ENCODE data around the gene AHNAK2. TPM values are rescaled to one million over a fixed set of nuclear protein-coding genes. Genes with fewer than 3 reads are reported as not detected.

The AHNAK2 gene
- total and polyA plus RNA-seq, 2 of the 13 experiments (the other 11 are each of a cell fraction or from before 2014, with no cell fraction given) = 0.11 to 0.18 TPM

DNA sequence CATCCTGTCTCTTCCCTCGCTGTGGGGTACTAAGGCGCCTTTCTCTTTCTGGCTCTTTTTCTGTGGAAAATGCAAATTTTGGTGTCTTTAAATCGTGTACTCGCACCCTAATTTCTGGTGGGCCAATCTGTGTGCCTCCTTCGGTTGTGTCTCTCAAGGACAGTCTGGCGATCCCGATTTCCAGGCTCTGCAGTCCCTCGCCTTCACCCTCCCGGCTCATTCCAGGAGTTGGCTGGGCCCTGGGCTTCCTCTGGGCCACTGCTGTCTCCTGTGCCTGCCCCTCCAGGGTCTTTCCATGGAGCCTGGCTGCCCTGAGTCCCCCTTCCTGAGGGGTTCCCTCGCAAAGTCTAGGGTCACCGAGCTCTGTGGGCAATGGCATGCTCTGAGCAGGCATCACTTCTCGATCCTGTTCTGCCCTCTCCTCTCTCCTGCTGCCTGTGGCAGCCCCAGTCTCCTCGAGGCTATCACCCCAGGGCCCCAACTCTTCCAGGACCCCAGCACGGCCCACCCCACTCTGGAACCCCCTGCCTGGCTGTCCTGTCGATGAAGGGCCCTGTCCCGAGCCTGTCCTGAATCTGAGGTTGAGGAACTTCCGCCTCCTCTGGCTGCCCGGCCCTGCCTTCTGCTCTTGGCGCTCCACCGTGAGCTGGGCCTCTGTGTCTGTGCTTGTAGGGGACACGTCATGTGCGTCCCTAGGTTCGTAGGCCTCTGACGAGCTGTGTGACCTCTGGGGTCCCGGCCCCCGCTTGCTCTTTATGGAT, 24.1 kb downstream of the AHNAK2 start:
- POLR2A ChIA-PET = no interaction called here
- TF ChIP-seq SMC3 (IDR thresholded peaks at IDR 0.05; ENCODE audit: low read length) (no peak), ZC3H13 (CRISPR knock-in tag; IDR thresholded peaks at IDR 0.05) (no peak), ZNF282 (IDR thresholded peaks at IDR 0.05; ENCODE audit: partially characterized antibody) (no peak), TFDP1 (CRISPR knock-in tag; IDR thresholded peaks at IDR 0.05; ENCODE audit: borderline replicate concordance) (no peak), YY1 (IDR thresholded peaks at IDR 0.05; ENCODE audit: insufficient read depth, insufficient replicate concordance, low read depth, low read length) (no peak), CREBL2 (CRISPR knock-in tag; IDR thresholded peaks at IDR 0.05; ENCODE audit: borderline replicate concordance) (no peak), ZBTB38 (CRISPR knock-in tag; IDR thresholded peaks at IDR 0.05) (no peak), MXD4 (CRISPR knock-in tag; IDR thresholded peaks at IDR 0.05) (no peak), SP140L (CRISPR knock-in tag; IDR thresholded peaks at IDR 0.05; ENCODE audit: borderline replicate concordance) (no peak), DPF2 (CRISPR knock-in tag; IDR thresholded peaks at IDR 0.05; ENCODE audit: borderline replicate concordance, low read depth) (no peak), KLF11 (CRISPR knock-in tag; IDR thresholded peaks at IDR 0.05) (no peak), NFYB (CRISPR knock-in tag; IDR thresholded peaks at IDR 0.05) (no peak), MXD1 (CRISPR knock-in tag; IDR thresholded peaks at IDR 0.05) (no peak), SRSF9 (IDR thresholded peaks at IDR 0.05; ENCODE audit: borderline replicate concordance, insufficient read depth, low read depth, low read length, poor library complexity, severe bottlenecking) (no peak), GMEB2 (CRISPR knock-in tag; IDR thresholded peaks at IDR 0.05; ENCODE audit: low read depth) (no peak), KAT2B (IDR thresholded peaks at IDR 0.05; ENCODE audit: borderline replicate concordance, low read depth, low read length) (no peak), ZFY (CRISPR knock-in tag; IDR thresholded peaks at IDR 0.05) (no peak)
- TF ChIP-seq, protein P1, sequence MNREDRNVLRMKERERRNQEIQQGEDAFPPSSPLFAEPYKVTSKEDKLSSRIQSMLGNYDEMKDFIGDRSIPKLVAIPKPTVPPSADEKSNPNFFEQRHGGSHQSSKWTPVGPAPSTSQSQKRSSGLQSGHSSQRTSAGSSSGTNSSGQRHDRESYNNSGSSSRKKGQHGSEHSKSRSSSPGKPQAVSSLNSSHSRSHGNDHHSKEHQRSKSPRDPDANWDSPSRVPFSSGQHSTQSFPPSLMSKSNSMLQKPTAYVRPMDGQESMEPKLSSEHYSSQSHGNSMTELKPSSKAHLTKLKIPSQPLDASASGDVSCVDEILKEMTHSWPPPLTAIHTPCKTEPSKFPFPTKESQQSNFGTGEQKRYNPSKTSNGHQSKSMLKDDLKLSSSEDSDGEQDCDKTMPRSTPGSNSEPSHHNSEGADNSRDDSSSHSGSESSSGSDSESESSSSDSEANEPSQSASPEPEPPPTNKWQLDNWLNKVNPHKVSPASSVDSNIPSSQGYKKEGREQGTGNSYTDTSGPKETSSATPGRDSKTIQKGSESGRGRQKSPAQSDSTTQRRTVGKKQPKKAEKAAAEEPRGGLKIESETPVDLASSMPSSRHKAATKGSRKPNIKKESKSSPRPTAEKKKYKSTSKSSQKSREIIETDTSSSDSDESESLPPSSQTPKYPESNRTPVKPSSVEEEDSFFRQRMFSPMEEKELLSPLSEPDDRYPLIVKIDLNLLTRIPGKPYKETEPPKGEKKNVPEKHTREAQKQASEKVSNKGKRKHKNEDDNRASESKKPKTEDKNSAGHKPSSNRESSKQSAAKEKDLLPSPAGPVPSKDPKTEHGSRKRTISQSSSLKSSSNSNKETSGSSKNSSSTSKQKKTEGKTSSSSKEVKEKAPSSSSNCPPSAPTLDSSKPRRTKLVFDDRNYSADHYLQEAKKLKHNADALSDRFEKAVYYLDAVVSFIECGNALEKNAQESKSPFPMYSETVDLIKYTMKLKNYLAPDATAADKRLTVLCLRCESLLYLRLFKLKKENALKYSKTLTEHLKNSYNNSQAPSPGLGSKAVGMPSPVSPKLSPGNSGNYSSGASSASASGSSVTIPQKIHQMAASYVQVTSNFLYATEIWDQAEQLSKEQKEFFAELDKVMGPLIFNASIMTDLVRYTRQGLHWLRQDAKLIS (CRISPR knock-in tag; IDR thresholded peaks at IDR 0.05) = no peak

More for the DNA sequence above, 24.1 kb downstream of the AHNAK2 start:
- intact Hi-C loops (cut with micrococcal nuclease; ENCODE audit: unreplicated experiment) (no loop called here), in situ Hi-C loops (cut with HindIII; ENCODE audit: extremely low pct_ligation_motif_present, low pct_unique_long_range_greater_than_20kb) (no loop called here)
- Histone ChIP-seq H2AFZ (ENCODE audit: low read length) (no peak overlapping the region), H3K4me1 (ENCODE audit: insufficient read depth, low read length) (no peaks in the 10 kb centered on the region), H3K27ac (ENCODE audit: extremely low read length, insufficient read depth, low read length) (no peak overlapping the region), H3K27me3 (ENCODE audit: control insufficient read depth in 1 of 2, insufficient read depth in 2 of 2, low read length in 2 of 2) (peaks cover 5 to 71% of the 10 kb centered on the region in 2 experiments), H3K9ac (ENCODE audit: insufficient read depth, low read depth, low read length) (no peak overlapping the region), H3K36me3 (replicated peaks in 1 of 2; ENCODE audit: control insufficient read depth in 1 of 2, insufficient read depth in 2 of 2, low read length in 2 of 2) (no peaks in the 10 kb centered on the region), H3K4me3 (replicated peaks in 1 of 3; ENCODE audit: insufficient read depth in 1 of 3, low read depth in 2 of 3, low read length in 3 of 3) (no peak overlapping the region), H3K79me2 (ENCODE audit: insufficient read depth, low read length) (no peaks in the 10 kb centered on the region), H3K4me2 (ENCODE audit: low read depth, low read length) (no peak overlapping the region), H3K9me3 (ENCODE audit: low read length) (no peaks in the 10 kb centered on the region), H4K20me1 (ENCODE audit: insufficient read depth, low read length) (no peaks in the 10 kb centered on the region)
- FAIRE-seq (no peak), ATAC-seq (peak; percentile 33; the same call in 1 of the 3 replicates), DNase-seq (ENCODE audit: low spot score) (no peak)
- no TSS peak for BruUV-seq (replicated peaks)
- 21% methylated on average over 11 of the region's 26 CpGs for WGBS (ENCODE audit: low lambda C conversion rate)
- CTCF ChIA-PET (ENCODE audit: low intra/inter-chr PET ratio, low total read pairs) = no interaction called here
